ENCODE measurements around the gene RPLP1.

The RPLP1 gene

GRCh38 chr15:69479081-69479480 lies 26.5 kb downstream of the RPLP1 start:
- in situ Hi-C loops (cut with HindIII; ENCODE audit: low pct_ligation_motif_present, low sequenced_read_pairs): no loop called here
- H3K36me3 ChIP-seq (replicated peaks): no peaks in the 10 kb centered on the region
- peaks cover 6% of the 10 kb centered on the region for H3K27me3 ChIP-seq (replicated peaks)
- no peak for TF ChIP-seq CTCF (IDR thresholded peaks at IDR 0.05; ENCODE audit: low read depth, low read length, missing control alignments)
- H3K4me3 ChIP-seq (ENCODE audit: low read depth, low read length): no peak overlapping the region
- DNase-seq: no peak
- H3K27ac ChIP-seq: no peak overlapping the region

- DNase-seq: no peak
- H3K27ac ChIP-seq: no peak overlapping the region
- in situ Hi-C loops (cut with HindIII; ENCODE audit: low pct_ligation_motif_present, low sequenced_read_pairs): no loop called here
- H3K36me3 ChIP-seq (replicated peaks): no peaks in the 10 kb centered on the region
- H3K27me3 ChIP-seq (replicated peaks): peaks cover 6% of the 10 kb centered on the region
- H3K4me3 ChIP-seq (ENCODE audit: low read depth, low read length): no peak overlapping the region
- TF ChIP-seq CTCF (IDR thresholded peaks at IDR 0.05; ENCODE audit: low read depth, low read length, missing control alignments): no peak
Observed at GRCh38 chr15:69479971-69480370, 27.4 kb downstream of the RPLP1 start.

DNA sequence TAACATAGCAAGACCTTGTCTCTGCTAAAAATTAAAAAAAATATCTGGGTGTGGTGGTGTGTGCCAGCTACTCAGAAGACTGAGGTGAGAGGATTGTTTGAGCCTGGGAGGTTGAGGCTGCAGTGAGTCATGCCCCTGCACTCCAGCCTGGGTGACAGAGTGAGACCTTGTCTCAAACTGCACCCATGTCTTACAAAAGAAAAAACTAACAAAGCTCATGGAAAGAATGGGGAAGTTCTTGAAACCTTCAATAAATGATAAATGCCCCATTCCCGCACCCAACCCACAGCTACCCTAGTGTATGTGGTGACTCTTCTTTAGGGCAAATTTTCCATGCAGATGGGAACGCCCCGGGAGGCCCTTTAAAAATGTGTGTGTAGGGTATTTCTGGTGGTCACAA lies 28.3 kb downstream of the RPLP1 start:
- Histone ChIP-seq H3K27me3 (replicated peaks) (peaks cover 6% of the 10 kb centered on the region), H3K36me3 (replicated peaks) (no peaks in the 10 kb centered on the region), H3K27ac (no peak overlapping the region), H3K4me3 (ENCODE audit: low read depth, low read length) (no peak overlapping the region)
- TF ChIP-seq CTCF (IDR thresholded peaks at IDR 0.05; ENCODE audit: low read depth, low read length, missing control alignments): no peak
- DNase-seq: no peak
- in situ Hi-C loops (cut with HindIII; ENCODE audit: low pct_ligation_motif_present, low sequenced_read_pairs): no loop called here

DNA sequence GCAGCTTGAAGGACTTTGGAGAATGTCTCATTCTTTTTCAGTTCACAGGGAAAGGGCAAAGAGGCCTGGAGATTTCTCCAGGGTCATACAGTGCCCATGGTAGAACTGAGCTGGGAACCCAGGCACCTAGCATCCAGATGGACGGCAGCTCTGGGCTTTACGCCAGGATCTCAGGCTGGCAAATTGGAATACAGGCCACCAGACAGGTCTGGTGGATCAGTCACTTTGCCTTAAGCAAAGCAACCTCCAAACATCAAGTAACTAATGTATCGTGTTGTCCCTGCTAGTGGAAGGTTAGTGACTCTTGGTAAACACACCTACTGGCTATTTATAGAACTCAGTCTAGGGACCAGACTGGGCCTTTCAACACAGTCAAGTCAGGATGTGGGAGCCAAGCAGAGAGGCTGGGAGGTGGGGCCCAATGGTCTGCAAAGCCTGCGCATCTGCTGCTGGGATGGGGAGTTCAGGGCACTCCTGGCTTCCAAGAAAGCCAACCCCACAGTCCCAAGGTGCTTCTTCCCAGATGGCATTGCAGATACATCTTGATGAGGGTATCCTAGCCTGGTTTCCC lies 30.2 kb downstream of the RPLP1 start:
- in situ Hi-C loops (cut with HindIII; ENCODE audit: low pct_ligation_motif_present, low sequenced_read_pairs): no loop called here
- no peaks in the 10 kb centered on the region for H3K36me3 ChIP-seq (replicated peaks)

GRCh38 chr15:69484837-69485236 lies 32.2 kb downstream of the RPLP1 start:
- peaks cover 6% of the 10 kb centered on the region for H3K27me3 ChIP-seq (replicated peaks)
- H3K27ac ChIP-seq: no peak overlapping the region
- in situ Hi-C loops (cut with HindIII; ENCODE audit: low pct_ligation_motif_present, low sequenced_read_pairs): no loop called here
- no peak for DNase-seq
- TF ChIP-seq CTCF (IDR thresholded peaks at IDR 0.05; ENCODE audit: low read depth, low read length, missing control alignments): no peak
- no peaks in the 10 kb centered on the region for H3K36me3 ChIP-seq (replicated peaks)
- H3K4me3 ChIP-seq (ENCODE audit: low read depth, low read length): no peak overlapping the region

More for the DNA sequence above, 30.2 kb downstream of the RPLP1 start:
- Histone ChIP-seq H3K27ac (no peak overlapping the region), H3K4me3 (ENCODE audit: low read depth, low read length) (no peak overlapping the region), H3K27me3 (replicated peaks) (peaks cover 6% of the 10 kb centered on the region)
- no peak for TF ChIP-seq CTCF (IDR thresholded peaks at IDR 0.05; ENCODE audit: low read depth, low read length, missing control alignments)
- no peak for DNase-seq

GRCh38 chr15:69486481-69487110 lies 34.0 kb downstream of the RPLP1 start:
- Histone ChIP-seq H3K27me3 (replicated peaks) (peaks cover 6% of the 10 kb centered on the region), H3K36me3 (replicated peaks) (no peaks in the 10 kb centered on the region), H3K27ac (no peak overlapping the region), H3K4me3 (ENCODE audit: low read depth, low read length) (no peak overlapping the region)
- in situ Hi-C loops (cut with HindIII; ENCODE audit: low pct_ligation_motif_present, low sequenced_read_pairs): no loop called here
- no peak for TF ChIP-seq CTCF (IDR thresholded peaks at IDR 0.05; ENCODE audit: low read depth, low read length, missing control alignments)
- no peak for DNase-seq

All from brain microvascular endothelial cell (primary cell).